GM21576 (cell line): Measurements from ENCODE around the gene TIRAP.
"Not testable (repeated sequence)": the region's sequence is repeated elsewhere in the genome, so short reads cannot be mapped to it uniquely, and the experiment has no call there.

Experiments used
- ATAC-seq: cut with Tn5 transposase; IDR thresholded peaks from one replicate; pipeline ENCODE4 v1.9.1; 2021; ENCODE audit warnings: mild to moderate bottlenecking, moderate library complexity; ENCODE audit not compliant: unreplicated experiment

TIRAP gene, protein sequence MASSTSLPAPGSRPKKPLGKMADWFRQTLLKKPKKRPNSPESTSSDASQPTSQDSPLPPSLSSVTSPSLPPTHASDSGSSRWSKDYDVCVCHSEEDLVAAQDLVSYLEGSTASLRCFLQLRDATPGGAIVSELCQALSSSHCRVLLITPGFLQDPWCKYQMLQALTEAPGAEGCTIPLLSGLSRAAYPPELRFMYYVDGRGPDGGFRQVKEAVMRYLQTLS

DNA sequence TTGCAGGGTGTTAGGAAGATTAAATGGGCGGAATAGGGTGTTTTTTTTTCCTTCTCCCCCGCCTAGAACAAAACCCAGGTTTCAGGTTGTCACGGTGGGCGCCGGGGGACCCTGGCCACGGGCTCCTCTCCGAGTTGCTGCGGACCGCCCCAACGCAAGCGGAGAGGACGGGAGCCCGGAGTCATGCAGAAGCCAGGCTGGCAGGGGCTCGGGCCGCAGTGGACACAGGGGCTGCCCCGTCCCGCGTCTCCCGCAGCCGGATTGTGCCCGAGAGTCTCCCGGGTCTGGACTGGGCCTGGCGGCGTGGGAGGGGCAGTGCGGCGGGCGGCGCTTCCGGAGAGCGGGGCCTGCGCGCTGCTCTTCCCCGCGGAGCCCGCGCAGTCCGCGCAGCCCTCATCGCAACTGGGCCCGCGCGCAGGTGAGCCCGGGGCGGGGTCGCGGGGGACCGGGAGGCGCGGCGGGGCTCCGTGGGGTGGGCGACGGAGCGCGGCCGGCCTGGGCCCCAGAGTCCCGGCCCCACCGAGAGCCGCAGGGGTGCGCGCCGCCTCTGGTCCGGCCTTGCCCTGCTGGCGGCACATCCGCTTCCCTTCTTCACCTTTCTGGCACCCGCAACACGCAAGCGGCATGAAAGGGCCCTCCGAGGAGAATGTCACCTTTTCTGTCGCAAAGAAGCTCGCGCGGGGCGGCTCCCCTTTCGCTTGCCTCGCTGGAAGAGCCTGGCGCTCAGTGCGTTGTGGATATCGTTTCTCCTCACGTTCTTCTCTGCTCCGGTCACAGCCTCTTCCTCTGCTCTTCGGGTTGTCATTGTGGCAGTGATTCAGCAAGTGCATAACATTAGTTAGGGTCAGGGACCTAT is at the start of gene TIRAP:
Gene TIRAP (plus strand): TSS at position 358 of the 856 bp plus-strand sequence. CDS start 7,802 bp downstream, outside the sequence.
- peak; percentile 54 for ATAC-seq

DNA sequence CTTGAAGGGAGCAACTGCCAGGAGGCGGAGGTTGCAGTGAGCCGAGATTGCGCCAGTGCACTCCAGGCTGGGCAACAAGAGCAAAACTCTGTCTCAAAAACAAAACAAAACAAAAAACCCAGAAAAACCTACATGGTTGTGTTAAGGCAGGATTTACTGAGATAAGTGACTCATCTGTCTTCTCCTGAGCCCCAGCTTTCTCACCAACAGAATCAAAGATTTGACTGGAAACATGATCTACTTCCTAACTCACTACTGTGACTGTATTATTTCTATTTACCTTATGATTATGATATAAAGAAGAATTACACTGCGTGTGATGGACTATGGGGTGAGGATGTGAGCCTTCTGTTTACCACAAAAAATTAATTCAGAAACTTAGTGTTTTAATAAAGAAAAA is 49.5 kb upstream of the TIRAP start:
- ATAC-seq: no peak

DNA sequence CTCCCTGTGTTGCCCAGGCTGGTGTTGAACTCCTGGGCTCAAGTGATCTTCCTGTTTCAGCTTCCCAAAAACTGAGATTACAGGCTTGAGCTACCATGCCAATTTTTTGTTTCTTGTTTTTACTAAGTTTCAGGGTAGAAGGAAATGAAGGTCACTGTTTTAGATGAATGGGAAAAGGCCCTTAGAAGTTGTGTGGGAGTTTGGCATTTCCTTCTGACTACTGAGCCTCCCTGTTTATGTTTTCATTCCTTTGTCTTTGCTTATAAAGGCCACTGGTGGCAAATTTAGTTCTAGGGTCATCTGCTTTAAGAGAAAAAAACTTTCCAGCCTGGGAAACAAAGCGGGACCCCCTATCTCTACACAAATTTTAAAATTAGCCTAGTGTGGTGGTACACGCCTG is 36.3 kb upstream of the TIRAP start:
- no peak for ATAC-seq

DNA sequence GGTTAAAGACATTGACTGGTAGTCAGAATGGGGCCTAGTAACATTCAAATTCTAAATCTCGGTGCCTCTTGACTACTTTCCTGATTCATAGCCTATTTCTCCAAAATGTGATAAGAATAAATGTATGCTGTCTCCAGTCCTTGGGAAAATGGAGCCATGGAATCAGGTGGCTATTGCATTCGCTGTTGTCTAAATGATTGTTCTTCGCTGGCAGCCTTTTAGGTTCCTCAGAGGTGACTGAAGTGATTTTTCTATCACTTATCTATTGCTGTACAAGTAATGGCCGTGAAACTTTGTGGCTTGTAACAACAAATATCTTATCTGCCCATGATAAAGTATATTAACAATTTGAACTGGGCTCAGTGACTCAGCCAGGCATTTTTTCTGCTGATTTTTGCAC is 29.6 kb upstream of the TIRAP start:
- ATAC-seq: no peak

DNA sequence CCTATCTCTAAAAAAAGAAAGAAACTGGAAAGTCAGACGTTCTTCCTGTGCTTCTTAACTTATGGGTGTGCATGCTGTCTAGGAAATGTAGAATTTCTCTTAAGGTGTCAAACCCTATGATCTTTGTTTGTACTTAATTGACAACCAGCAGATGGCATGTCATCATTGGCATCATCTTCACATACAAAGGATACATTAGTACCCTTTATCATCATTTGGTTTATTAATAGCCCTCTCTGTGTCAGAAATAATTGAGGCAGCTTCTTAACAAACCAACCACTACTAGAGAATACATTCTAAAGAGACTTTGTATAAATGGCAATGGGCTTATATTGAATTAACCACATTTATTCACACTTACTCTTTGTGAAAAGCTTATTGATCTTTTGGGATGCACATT is 28.1 kb upstream of the TIRAP start:
- ATAC-seq: no peak

DNA sequence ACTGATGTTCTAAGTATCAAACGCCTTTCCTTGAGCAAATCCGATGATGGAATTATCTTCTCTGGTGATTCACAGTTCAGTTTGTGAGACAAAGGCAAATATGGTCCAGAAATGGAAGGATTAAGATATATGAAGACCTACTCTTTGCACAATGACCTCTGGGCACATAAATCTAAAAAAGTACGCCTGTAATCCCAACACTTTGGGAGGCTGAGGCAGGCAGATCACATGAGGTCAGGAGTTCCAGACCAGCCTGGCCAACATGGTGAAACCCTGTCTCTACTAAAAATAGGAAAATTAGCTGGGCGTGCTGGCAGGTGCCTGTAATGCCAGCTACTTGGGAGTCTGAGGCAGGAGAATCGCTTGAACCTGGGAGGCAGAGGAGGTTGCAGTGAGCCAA is 27.4 kb upstream of the TIRAP start:
- not testable (repeated sequence) for ATAC-seq

DNA sequence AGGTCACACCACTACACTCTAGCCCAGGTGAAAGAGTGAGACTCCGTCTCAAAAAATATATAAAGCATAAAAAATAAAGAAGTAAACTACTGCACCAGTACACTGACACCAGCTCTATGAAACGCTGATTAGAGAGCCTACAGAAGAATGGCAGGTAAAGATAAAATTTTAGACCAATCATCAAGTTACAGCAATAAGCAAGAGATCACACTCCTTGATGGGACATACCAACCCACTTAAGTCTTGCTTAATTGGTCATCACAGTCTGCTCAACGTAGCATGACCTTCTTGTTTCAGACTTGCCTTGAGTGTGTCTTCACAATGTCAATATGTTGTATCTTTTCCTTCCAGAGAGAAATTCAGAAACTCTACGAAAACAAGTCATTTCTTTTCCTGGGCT is 26.7 kb upstream of the TIRAP start:
- no peak for ATAC-seq

DNA sequence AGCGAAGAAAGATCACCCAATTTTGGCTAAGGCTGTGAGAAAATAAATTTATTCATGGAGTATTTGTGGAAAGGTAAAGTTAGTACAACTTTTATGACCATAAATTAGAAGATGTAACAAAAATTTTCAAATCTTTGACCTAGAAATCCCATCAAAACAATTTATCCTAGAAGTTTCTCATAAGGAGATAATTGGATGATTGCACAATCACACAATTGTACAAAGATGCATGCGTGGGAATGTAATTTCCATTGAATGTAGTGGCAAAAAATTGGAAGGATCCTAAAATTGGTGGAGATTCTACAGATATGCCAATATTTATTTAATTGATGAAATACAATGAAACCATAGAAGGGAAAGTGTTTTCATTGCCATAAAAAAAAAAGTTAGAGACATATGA is 25.7 kb upstream of the TIRAP start:
- ATAC-seq: no peak

DNA sequence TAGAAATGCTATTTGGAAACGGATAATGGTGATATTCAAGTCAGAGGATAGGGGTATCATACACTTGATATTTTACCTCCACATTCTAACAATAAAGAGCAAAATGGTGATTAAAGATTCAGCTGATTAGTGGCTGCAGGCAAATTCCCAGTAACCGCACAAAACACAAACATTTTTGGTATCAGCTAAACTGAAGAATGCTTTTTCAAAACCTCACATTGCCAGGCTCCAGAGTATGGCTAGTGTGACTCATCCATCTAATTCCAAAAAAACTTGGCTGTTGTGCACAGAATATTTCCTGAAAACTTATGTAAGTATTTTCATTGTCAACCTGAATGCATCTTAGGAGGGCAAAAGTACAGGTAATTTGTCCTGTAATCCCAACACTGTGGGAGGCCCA is 25.1 kb upstream of the TIRAP start:
- no peak for ATAC-seq

DNA sequence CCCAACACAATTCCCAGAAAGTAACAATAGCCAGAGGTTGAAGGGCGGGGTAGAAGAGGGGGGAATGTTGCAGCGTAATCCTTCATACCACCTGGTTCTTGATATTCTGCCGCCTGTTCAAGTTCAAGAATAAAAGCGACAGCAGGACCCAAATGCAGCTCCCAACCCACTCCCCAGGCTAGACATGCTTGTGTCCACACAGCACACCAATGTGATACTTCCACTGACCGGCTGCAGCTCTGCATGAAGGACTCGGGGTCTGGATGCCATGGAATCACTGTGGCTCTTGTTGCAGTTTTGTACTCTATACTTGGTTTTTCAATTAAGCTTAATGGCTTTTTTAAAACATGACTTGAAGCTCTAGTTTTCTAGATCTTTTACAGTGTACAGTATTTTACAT is 20.7 kb upstream of the TIRAP start:
- ATAC-seq: no peak

DNA sequence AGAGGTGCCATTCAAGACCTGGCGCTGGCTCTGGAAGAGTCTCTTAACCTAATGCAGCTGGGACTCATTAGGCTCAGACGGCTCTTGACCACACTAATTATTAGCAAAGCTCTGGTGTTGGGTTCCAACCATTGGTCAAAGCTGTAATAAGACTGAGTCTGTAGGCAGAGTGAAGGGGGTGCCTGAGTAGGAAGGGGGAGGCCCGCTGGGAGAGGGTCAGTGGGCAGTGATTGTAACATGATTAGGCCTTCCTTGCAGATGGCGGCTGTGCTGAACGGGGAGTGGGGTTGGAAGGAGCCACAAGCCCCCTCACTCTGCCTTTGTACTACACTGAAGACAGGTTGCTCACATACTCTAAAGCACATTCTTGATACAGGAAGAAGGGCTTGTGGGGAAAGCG is 19.4 kb upstream of the TIRAP start:
- no peak for ATAC-seq

DNA sequence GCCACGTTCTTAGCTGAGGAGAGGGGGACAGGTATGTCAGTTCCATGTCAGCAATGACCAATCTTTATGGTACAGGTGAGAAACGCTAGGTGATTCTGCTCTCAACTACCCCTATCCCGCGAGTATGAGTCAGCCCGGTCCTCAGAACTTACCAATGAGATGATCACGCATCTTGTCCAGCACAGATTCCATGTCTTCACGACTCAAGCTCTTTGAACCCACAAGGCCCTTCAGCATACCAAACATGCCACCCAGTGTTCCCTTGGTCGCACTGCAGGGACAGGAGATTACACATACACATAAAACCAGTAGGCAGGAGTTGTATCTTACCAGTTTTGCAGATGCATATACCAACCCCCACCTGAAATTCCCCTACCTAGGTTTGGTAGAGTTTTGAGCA is 17.1 kb upstream of the TIRAP start:
- no peak for ATAC-seq

DNA sequence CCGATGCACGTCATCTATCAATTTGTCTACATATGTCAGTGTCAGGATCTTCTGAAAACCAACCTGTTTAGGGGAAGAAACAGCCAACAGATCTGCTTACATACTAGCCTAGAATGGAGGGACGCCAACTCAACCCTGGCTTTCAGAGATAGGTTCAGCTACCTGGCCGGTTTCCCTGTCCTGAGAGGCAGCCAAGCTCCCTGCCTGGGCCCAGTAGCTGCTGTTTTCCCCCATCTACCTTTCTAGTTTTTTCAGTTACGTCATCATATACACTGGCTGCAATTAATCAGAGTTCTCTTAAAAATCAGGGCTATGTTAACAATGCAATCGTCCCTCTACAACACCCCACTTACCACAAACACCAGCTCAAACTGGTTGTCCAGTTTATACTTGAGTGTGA is 15.2 kb upstream of the TIRAP start:
- ATAC-seq: no peak

DNA sequence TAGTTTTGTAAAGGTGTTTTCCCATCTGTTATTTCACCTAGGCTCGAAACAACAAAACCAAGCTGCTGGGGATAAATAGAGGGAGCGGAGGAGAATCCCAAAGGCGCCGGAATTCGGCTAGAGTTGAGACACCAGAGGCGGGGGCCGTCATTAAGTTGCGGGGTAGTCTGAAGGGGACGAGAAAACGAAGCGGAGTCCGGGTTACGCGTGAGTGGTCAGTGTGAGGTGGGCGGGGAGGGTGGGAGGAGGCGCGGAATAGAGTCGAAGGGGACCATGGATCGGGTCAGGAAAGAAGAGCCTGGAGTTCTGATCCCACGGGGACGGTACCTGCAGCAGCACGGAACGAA is 14.6 kb upstream of the TIRAP start:
- ATAC-seq: no peak

DNA sequence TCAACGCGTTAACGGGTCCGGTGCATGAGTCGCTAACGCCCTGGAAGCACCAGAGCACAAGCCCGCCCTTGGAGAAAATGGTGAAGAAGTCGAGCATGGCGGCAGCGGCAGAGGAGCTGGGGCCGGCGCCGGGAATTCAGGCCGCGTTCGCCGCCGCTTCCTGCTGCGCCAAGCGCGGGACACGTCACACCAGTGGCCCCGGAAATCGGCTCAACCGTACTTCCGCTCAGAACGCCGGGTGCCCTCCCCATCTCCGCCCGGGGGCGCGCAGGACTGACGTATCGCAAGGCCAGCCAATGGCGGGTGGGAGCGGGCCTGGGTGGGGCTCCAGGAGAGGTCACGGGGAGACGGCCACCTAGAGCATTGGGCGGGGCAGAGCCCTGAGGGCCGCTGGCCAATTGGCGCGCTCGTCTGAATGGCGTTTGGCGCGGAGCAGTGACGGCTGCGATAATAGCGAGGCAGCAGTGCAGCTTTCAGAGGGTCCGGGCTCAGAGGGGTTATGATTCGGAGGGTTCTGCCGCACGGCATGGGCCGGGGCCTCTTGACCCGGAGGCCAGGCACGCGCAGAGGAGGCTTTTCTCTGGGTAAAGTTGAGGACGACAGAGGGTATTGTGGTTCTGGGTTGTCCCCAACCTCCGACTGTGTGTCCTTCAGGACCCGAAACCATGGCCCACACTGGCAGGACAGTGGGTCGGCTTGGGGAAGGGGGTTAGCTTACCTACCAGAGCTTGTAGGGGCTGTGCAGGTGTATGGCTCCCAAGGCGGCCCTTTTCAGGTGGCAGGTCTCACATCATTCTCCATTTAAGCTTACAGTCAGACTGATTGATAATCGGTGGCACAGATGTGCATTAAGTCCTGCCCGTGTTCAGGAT is 13.9 kb upstream of the TIRAP start, which contains the start of the genes FOXRED1 and SRPRA:
Gene FOXRED1 (plus strand): TSS at position 447 of the 872 bp plus-strand sequence. CDS start 53 bp downstream, at position 500.
Gene SRPRA (minus strand): TSS at position 188 of the 872 bp plus-strand sequence. CDS start 91 bp downstream, at position 97.
- peak; percentile 98 for ATAC-seq

DNA sequence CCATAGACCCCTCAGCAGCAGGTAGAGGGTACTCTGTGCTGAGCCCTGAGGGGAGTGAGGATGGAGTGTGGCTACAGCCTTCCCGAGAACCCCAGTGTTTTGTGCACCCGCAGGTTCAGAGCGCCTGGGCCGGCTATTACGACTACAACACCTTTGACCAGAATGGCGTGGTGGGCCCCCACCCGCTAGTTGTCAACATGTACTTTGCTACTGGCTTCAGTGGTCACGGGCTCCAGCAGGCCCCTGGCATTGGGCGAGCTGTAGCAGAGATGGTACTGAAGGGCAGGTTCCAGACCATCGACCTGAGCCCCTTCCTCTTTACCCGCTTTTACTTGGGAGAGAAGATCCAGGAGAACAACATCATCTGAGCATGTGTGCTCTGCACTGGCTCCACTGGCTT is 5.6 kb upstream of the TIRAP start:
- ATAC-seq: no peak

DNA sequence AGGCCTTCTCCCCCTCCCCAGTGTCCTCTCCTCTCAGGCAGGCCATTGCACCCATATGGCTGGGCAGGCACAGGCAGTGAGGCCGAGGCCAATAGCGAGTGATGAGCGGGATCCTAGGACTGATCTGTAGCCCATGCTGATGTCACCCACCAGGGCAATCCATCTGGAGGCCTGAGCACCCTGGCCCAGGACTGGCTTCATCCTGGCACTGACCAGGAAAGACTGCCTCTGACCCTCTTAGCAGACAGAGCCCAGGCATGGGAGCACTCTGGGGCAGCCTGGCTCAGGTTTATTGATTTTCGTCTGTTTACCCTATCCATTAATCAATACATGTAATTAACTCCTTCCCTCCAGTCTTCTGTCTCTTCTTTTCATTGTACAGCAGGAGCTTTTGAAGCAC is 5.1 kb upstream of the TIRAP start:
- no peak for ATAC-seq

DNA sequence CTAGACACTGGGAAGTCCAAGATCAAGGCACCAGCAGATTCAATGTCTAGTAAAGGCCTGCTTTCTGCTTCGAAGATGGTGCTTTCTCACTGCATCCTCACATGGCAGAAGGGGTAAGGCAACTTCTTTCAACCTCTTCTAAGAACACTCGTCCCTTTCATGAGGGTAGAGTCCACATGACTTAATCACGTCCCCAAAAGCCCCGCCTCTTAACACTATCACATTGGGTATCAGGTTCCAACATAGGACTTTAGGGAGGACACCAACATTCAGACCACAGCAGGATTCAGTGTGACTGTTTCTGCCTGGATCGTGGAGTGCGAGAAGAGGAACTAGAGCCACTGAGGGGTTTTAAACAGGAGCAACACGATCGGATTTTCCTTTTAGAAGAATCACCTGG is 3.7 kb upstream of the TIRAP start:
- no peak for ATAC-seq

DNA sequence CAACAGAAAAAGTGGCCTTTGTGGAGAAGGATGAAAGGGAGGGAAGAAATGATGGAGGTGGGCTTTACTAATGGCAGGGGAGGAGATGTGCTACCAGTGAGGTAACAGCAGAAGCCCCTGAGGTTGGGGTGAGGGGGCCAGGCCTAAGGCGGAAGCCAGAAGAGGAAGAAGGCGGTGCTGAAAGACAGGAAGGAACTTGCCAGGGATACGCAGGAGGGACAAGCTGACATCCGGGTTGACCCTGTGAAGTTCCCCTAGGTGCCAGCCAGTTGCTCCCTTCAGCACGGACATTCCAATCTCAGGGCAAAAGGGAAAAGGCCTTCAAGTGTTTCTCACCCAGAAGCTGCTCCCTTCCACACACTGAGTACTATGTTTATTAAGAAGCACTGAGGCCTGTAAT is 2.3 kb upstream of the TIRAP start:
- ATAC-seq: no peak

DNA sequence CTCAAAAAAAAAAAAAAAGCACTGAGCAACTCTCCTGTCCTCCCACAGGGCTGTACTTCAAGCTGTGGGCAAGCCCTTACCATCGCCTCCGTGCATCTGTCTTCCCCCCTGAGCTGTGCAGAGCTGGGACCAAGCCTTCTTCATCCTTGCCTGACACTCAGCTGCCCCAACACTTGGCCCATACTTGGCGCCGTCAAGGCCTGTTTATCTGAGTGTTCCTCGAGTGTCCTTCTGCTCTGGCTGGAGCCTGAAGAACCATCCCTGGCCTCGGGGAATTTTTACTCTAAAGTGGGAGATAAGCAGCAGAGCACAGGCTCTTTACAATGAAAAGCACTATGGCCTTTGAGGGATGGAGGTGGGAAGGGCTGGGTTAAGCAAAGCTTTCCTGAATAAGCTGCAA is 1.6 kb upstream of the TIRAP start:
- ATAC-seq: no peak

DNA sequence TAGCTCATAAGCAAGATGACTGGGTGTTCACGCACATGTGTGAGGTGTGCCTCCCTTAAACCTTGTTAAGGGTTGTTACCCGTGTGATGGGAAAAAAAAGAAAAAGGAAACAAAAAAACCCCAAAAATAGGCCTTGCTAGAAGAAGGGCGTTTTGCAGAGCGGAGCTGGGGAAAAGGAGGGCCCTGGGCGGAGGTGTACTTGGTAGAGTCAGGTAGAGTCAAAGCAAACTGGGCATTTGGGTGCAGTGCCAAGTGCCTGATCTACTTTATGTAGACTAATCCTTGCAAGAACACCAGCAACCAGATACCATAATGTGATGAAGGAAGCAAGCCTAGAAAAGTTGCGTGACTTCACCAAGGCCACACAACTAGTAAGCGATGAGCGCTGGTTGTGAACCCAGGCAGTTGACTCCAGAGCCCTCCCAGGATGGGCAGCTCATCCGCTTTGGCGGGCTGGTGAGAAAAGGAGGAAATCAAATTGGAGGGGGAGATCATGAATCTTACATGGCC is 1.2 kb upstream of the TIRAP start:
- no peak for ATAC-seq
